Amygdala (tissue), 56 donors: ENCODE results near the gene PRKN.

Experiments used
- DNase-seq, 56 donors: peaks; one replicate each; lab custom pipeline; 2025; lab: John Stamatoyannopoulos, UW

The PRKN gene

GRCh38 chr6:161727083-161727833, 1000.3 kb downstream of the PRKN start:
- no peak for DNase-seq

DNA sequence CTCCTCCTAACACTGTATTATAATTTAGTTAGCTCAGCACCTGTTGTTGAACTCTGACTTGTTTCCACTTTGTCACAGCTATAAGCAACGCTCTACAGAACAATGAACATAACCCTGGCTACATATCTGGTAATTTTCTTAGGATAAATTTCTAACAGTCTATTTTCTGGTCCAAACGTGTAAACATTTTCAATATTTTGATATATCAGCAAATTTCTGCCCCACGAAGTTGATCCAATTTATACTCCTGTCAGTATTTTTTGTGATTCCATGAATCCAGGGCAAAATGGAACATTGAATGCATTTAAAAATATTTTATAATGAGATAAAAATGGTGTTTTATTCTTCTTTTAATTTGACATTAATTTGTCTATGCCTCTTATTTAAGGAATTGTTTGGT, 1005.2 kb downstream of the PRKN start:
- no peak for DNase-seq

GRCh38 chr6:161721511-161721910, 1006.1 kb downstream of the PRKN start:
- DNase-seq = no peak

GRCh38 chr6:161716176-161716575, 1011.4 kb downstream of the PRKN start:
- no peak for DNase-seq

GRCh38 chr6:161711938-161712337, 1015.6 kb downstream of the PRKN start:
- no peak for DNase-seq

DNA sequence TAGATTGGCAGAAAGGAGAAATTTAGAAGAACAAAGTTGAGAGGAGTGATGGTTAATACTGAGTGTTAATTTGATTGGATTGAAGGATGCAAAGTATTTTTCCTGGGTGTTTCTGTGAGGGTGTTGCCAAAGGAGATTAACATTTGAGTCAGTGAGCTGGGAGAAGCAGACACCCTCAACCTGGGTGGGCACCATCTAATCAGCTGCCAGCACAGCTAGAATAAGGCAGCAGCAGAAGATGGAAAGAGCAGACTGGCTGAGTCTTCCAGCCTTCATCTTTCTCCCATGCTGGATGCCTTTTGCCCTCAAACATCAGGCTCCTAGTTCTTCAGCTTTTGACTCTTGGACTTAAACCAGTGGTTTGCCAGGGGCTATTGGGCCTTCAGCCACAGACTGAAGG, 1016.1 kb downstream of the PRKN start:
- no peak for DNase-seq

GRCh38 chr6:161710698-161711097, 1016.9 kb downstream of the PRKN start:
- no peak for DNase-seq

GRCh38 chr6:161701056-161701455, 1026.5 kb downstream of the PRKN start:
- no peak for DNase-seq

DNA sequence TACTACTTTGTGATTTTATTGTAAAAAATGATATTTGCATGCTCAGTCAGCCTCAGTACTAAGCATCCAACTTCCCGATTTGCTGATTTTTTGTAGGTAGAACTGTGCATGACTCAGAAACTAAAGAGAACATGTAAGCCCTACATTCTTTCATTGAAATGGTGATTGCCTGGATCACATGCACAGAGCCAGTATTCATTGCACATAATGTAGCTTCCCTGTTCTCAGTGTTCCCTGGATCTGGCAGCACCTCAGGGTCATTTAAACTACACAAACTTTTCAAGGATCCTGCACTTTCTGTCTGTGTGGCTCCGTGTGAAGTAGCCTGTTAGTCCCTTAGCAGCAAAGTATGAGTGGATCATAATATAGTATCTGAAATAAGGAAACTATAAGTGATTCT, 1030.8 kb downstream of the PRKN start:
- DNase-seq = no peak

DNA sequence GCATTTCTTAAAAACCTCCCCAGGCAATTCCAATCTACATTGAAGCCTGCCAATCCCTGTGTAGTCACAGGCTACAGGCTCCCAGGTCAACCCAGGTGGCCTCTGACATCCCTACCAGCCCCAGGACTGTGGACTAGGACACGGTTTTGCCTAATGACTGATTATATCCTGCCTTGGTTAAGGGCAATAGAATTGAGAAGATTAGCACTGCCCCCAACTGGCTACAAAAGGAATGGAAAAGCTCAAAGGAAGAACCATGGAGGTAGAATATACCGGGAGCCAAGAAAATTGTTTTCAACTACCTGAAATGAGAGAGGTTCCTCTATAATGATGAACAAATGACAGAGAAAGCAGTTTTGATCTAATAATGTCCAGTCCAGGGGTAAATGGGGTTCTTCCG, 1032.6 kb downstream of the PRKN start:
- no peak for DNase-seq

DNA sequence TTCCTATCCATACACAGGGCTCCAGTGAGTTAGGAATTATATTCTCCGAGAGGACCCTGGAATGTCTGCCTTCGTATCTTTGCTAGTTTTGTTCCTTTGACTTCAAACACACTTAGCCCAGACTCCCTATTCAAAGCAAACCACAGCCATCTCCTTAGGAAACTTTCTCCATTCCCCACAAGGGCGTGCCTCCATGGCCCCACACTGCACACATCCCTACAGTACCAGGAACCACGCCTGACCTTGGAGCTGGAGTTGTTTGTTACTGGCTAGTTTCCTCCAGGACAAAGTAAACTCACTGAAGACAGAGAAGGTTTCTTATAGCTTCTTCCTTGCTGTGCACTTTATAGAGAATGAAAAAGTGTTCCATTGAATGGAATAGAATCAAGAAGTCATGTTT, 1040.9 kb downstream of the PRKN start:
- DNase-seq = no peak

DNA sequence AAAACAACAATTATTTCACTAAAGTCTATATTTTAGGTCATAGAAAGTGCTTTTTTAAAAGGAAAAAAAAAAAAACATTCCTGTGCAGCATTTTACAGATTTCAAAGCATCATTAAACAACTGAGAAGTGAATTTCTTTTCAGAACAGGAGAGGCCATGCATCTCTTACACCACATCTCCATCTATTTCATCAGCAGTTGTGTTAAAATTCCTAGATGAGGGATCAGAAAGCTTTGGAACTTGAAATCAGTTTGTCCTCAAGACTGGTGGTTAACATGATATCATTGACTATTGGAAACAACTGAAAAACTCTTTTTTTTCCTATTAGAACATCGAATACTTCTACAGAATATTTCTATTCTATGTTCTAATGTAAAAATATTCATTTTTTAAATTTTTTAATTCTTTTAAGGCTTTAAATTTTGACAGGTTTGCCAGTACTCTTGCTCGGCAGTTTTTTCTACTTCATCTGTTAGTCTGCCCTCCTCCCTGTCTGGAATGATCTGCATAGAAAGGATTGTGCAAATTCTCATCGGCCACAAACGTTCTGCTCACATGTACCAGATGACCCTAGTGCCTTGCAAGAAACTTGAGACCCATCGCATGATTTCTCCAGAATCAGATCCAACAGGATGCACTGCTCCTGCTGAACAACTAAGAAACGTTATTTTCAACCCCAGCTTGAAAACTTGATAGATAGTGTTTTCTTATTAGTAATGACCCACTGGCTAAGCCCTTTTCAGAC, 1042.7 kb downstream of the PRKN start:
- no peak for DNase-seq

DNA sequence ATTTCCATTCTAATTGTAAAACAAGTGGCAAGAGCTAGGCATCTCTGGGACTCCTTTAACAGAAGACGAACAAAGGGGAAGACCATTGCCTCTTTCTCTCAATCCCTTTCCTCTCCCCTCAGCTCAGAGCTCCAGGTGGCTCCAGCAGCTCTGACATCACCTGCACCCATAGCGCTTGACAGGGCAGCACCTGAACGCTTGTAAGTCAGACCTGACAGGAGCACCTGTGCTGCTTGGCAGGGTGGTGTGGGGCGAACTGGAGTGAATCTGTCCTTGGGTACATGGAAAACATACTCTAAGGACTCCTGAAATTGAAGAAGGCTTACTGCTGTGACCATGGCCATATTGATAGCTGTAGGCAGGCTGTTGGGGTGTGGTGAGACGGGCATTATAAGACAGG, 1044.2 kb downstream of the PRKN start:
- no peak for DNase-seq

GRCh38 chr6:161682982-161683381, 1044.6 kb downstream of the PRKN start:
- DNase-seq = no peak

- DNase-seq = no peak
Measured at GRCh38 chr6:161679980-161680538, 1047.5 kb downstream of the PRKN start.

DNA sequence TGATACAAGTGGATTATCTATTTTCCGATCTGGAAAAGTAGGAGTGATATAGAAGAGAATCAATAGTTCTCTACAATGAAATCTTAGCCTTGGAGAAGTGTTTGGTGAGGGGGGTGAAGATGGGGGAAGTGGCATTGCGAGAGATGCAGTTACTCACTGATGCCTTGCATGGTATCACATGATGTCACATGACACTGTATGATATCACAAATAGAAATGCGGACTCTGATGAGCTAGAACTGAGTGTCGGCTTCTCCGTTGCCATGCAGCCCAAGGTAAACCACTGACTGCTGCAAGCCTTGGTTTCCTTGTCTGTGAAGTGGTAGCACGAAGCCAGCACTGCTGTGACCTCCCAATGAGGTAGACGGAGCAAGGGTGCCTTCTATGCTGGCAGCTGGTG, 1050.4 kb downstream of the PRKN start:
- DNase-seq = no peak

GRCh38 chr6:161676586-161676985, 1051.0 kb downstream of the PRKN start:
- DNase-seq = no peak

- no peak for DNase-seq
Measured at GRCh38 chr6:161674930-161675682, 1052.5 kb downstream of the PRKN start.

GRCh38 chr6:161673026-161673425, 1054.5 kb downstream of the PRKN start:
- DNase-seq = no peak

DNA sequence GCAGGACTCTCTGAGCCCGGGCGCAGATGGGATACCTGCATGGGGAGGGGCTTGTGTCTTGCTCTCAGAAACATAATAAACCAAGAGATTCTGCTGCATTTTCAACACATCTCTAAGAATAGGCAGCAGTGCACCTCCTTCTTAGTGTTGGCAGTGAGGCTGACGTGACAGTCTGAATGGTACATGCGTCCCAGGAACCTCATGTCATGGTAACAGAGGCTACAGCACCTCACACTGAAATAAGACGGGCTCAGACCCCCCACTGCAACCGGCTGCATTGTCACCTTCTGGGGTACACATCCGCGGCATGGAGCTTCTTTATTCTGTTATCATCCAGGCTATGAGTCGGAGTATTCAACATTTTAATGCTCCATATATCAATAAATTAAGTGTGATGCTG, 1056.4 kb downstream of the PRKN start:
- no peak for DNase-seq

DNA sequence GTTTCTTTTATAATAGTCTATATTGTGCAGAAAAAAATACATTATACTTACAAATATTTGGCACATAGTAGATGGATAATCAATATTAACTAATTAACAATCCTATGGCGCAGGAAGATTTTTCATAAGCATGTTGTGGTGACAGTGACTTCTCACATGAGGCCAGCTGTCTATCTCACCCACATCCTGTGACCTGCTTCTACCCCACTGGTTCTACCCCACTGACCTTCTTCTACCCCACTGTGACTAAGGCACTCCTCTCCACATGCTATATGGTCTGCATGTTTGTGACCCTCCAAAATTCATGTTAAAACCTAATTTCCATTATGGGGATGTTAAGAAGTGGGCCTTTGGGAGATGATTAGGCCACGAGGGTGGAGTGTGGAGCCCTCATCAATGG, 1058.9 kb downstream of the PRKN start:
- no peak for DNase-seq
